ENCODE measurements around the gene DMXL2. TPM values are rescaled to one million over a fixed set of nuclear protein-coding genes. Genes with fewer than 3 reads are reported as not detected.
"Not testable (repeated sequence)": the region's sequence is repeated elsewhere in the genome, so short reads cannot be mapped to it uniquely, and the experiment has no call there.

DMXL2 gene
- polyA plus RNA-seq, 1 donor, result 106 TPM

GRCh38 chr15:51577636-51578304, 44.8 kb downstream of the DMXL2 start:
- no peak for DNase-seq

- no peak for DNase-seq
Measured at GRCh38 chr15:51576911-51577500, 45.6 kb downstream of the DMXL2 start.

- DNase-seq, result no peak
Measured at GRCh38 chr15:51576286-51576850, 46.2 kb downstream of the DMXL2 start.

- DNase-seq, result no peak
Measured at GRCh38 chr15:51575775-51576174, 46.8 kb downstream of the DMXL2 start.

GRCh38 chr15:51573352-51573751, 49.2 kb downstream of the DMXL2 start:
- not testable (repeated sequence) for DNase-seq

- not testable (repeated sequence) for DNase-seq
Measured at GRCh38 chr15:51568939-51569784, 53.4 kb downstream of the DMXL2 start.

GRCh38 chr15:51561271-51561670, 61.3 kb downstream of the DMXL2 start:
- DNase-seq, result no peak

- DNase-seq, result no peak
Measured at GRCh38 chr15:51558876-51559275, 63.7 kb downstream of the DMXL2 start.

GRCh38 chr15:51558411-51558810, 64.2 kb downstream of the DMXL2 start:
- no peak for DNase-seq

GRCh38 chr15:51550841-51551240, 71.7 kb downstream of the DMXL2 start:
- DNase-seq, result no peak

- no peak for DNase-seq
Measured at GRCh38 chr15:51547656-51548055, 74.9 kb downstream of the DMXL2 start.

- no peak for DNase-seq
Measured at GRCh38 chr15:51536965-51537574, 85.5 kb downstream of the DMXL2 start.

GRCh38 chr15:51533672-51534398, 88.7 kb downstream of the DMXL2 start:
- no peak for DNase-seq

GRCh38 chr15:51526955-51527354, 95.6 kb downstream of the DMXL2 start:
- DNase-seq, result no peak

- no peak for DNase-seq
Measured at GRCh38 chr15:51524376-51524775, 98.2 kb downstream of the DMXL2 start.

- DNase-seq, result no peak
Measured at GRCh38 chr15:51516291-51516690, 106.3 kb downstream of the DMXL2 start.

GRCh38 chr15:51505251-51505650, 117.3 kb downstream of the DMXL2 start:
- no peak for DNase-seq

- DNase-seq, result no peak
Measured at GRCh38 chr15:51503003-51503402, 119.6 kb downstream of the DMXL2 start.

- no peak for DNase-seq
Measured at GRCh38 chr15:51499379-51499976, 123.1 kb downstream of the DMXL2 start.

- DNase-seq, result no peak
Measured at GRCh38 chr15:51497806-51498205, 124.8 kb downstream of the DMXL2 start.

GRCh38 chr15:51496246-51496645, 126.3 kb downstream of the DMXL2 start:
- no peak for DNase-seq

Measured in left kidney (tissue), 2 donors.